Fibroblast of pulmonary artery (primary cell): ENCODE results near the gene SPIN1.

Experiments
- DNase-seq: peaks from one replicate; pipeline ENCODE4 v3.0.0-alpha.2; 2010; ENCODE audit warnings: low read depth
- H3K4me3 ChIP-seq: replicated peaks from 2 replicates; pipeline ENCODE4 v1.5.1; 2011; ENCODE audit warnings: low read depth, mild to moderate bottlenecking, control low read depth, low read length, moderate library complexity
- CTCF ChIP-seq: IDR thresholded peaks from 2 replicates; pipeline ENCODE4 v1.5.1; 2011; ENCODE audit warnings: mild to moderate bottlenecking, control low read depth, low read length, inconsistent platforms; ENCODE audit errors: missing control alignments

SPIN1 gene

DNA sequence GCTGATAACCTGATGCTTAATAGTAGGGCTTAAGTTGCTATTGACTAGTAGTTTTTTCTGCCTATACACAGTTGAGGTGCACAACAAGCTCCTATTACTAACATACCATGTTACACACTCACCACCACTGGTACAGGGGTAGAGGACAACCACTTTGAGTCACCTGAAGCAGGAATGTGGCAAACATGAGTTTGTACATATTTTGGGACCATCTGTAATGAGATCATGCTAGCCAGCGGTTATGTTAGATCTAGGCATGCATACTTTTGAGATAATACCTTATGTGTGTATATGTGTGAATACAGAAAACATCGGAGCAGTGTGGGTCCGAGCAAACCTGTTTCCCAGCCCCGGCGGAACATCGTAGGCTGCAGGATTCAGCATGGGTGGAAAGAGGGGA is 73.9 kb downstream of the SPIN1 start:
- peak; percentile 14 for DNase-seq
- no peak overlapping the region for H3K4me3 ChIP-seq
- TF ChIP-seq CTCF = no peak

GRCh38 chr9:88464851-88465250 is 76.6 kb downstream of the SPIN1 start:
- peak; percentile 32 for DNase-seq
- no peak overlapping the region for H3K4me3 ChIP-seq
- no peak for TF ChIP-seq CTCF

- no peak for TF ChIP-seq CTCF
- no peak overlapping the region for H3K4me3 ChIP-seq
- DNase-seq = no peak
Observed at GRCh38 chr9:88468226-88468625, 80.0 kb downstream of the SPIN1 start.

- TF ChIP-seq CTCF = no peak
- no peak overlapping the region for H3K4me3 ChIP-seq
- no peak for DNase-seq
Observed at GRCh38 chr9:88476491-88477271, 88.4 kb downstream of the SPIN1 start.

DNA sequence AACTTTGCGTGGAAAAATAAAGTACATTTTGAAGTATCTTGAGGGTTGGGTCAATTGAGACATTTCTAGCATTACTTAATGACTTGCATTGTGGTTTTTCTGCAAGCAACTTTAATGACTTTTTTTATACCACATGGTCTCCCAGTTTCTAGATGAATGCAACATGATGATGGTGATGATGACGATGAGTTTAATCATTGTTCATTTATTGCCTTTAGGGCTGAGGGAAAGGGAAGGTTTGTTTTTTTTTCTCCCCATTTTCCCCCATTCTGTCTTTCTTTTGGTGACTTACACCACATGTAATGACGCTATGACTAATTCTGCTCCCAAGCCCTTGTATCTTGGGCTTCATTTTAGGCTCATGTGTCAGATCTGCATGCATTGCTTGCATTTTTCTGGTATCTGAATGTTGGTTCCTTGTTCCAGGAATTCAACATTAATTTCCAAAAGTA is 89.1 kb downstream of the SPIN1 start:
- H3K4me3 ChIP-seq = no peak overlapping the region
- TF ChIP-seq CTCF = no peak
- peak; percentile 80 for DNase-seq

DNA sequence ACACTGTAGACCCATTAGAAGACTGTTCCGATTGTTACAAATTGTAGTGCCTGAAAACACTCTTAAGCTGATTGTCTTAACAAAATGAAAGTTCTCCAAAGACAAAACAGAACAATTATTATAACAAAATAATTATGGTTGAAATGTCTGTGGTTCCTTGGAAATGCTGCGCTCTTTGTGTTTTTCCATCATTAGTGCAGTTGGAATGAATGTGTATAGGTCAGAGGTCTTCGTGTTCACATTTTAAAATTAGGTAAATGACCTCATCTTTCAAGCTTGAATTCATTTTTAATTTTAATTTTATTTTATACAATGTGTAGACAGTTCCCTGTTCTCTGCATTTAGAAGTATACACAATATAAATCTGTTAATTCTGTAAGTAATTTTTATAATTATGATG is 90.0 kb downstream of the SPIN1 start:
- no peak for TF ChIP-seq CTCF
- H3K4me3 ChIP-seq = no peak overlapping the region
- no peak for DNase-seq

- no peak for TF ChIP-seq CTCF
- DNase-seq = no peak
- no peak overlapping the region for H3K4me3 ChIP-seq
Observed at GRCh38 chr9:88481933-88482332, 93.7 kb downstream of the SPIN1 start.
